ENCODE results near the gene MOCS2. TPM values are rescaled to one million over a fixed set of nuclear protein-coding genes. Genes with fewer than 3 reads are reported as not detected.

MOCS2 gene, protein sequence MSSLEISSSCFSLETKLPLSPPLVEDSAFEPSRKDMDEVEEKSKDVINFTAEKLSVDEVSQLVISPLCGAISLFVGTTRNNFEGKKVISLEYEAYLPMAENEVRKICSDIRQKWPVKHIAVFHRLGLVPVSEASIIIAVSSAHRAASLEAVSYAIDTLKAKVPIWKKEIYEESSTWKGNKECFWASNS
- 43.5 TPM for total RNA-seq
- 50.2 TPM for polyA plus RNA-seq

DNA sequence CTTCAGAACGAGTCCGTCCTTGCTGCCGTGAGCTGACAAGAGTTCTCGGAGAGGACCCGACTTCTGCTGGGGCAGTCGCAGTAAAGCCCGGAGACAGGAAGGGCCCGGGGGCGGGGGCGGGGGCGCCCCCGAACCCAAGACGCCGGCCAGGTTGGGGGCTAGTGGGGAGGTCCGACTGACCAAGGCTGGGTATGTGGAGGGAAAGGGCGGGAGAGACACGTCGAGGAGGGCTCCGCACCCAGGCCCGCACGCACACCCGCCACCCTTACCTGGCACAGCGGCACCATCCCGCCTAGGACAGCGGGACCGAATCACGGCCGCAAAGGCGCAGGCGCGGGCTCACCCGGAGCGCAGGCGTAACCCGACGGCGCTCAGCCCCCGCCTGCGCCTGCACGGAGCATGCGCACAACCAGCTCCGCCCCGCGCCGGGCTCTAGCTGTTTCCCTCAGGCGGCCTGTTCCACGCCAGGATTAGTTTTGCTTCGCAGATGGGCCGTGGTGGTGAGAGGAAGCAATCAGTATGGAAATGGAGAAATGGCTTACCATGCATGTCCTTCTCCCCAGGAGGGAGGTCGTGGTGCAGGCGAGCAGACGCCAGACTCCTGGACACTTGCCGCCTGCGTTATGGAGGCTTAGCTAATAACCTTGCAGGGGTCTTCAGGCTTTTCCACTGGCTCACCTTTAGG, at the start of gene MOCS2:
Gene MOCS2 (minus strand): TSS at position 315 of the 685 bp plus-strand sequence. CDS start 2,583 bp downstream, outside the sequence.
- H3K4me1 ChIP-seq (ENCODE audit: insufficient read depth) = no peaks in the 10 kb centered on the region
- no peaks in the 10 kb centered on the region for H3K36me3 ChIP-seq (ENCODE audit: insufficient read depth)
- H3K27ac ChIP-seq (ENCODE audit: low read depth) = peak within 1 kb of the TSS; percentile 76
- WGBS = under 1% methylated on average over 54 of the region's 54 CpGs
- peak within 1 kb of the TSS; percentile 83 for H3K4me3 ChIP-seq (ENCODE audit: low read depth, low read length)
- DNase-seq (ENCODE audit: extremely low spot score) = peak; percentile 54

DNA sequence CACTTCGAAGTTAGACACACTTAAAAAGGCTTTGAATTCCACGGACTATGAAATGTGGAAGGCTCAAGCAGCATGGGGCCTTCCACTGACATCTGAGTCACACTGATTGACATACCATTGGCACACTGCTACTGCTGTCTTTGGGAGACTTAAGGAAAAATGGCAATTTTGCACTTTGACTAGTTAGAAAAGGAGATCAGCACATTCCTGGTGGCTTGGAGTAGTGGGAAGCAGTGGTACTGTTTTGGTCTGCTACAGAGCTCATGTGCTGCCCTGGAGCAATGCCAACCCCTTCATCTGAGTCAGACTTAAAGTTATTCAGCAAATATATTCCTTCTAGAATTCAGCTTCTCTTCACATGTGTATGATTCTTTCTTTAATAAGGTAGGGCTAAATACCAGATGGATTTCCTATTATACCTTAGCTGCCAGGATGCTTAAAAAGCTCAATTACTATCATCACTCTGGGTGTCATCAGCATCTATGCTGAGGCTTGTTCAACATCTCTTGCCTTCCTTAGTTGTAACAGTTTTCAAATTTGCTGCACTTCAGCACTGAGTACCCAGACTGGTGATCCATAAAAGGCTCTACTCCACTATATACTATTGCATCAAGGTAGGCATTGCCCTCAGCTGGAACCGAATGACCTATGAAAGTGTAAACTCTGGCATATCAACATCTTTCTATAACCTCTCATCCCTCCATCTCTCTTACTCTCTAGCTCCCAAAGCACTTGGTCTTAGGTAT, 42.3 kb upstream of the MOCS2 start:
- no peak overlapping the region for H3K4me3 ChIP-seq (ENCODE audit: low read depth, low read length)
- no peak overlapping the region for H3K27ac ChIP-seq (ENCODE audit: low read depth)
- H3K4me1 ChIP-seq (ENCODE audit: insufficient read depth) = no peaks in the 10 kb centered on the region
- no peak for DNase-seq (ENCODE audit: extremely low spot score)
- no peaks in the 10 kb centered on the region for H3K36me3 ChIP-seq (ENCODE audit: insufficient read depth)
- 87% methylated on average over 3 of the region's 3 CpGs for WGBS

DNA sequence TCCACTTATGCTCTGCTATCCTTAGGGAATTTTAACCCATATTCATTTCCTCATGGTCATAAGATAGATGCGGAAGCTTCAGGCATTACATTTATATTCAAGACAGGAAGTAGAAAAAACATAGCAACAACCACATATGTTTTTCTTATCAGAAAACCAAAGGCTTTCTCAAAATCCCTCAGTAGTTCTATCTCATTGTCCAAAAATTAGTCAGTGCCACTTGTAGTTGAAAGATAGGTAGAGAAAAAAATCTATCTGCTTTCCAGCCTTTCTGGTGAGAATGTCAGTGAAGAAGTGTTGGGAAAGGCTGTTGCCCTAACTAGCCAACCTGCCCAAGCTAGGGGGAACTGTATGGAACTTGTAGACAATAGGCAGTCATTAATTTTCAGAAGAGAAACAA, 23.5 kb upstream of the MOCS2 start:
- WGBS = 88% methylated on average over 1 of the region's 1 CpG
- DNase-seq (ENCODE audit: extremely low spot score) = no peak
- Histone ChIP-seq H3K27ac (ENCODE audit: low read depth) (no peak overlapping the region), H3K36me3 (ENCODE audit: insufficient read depth) (no peaks in the 10 kb centered on the region), H3K4me1 (ENCODE audit: insufficient read depth) (no peaks in the 10 kb centered on the region), H3K4me3 (ENCODE audit: low read depth, low read length) (no peak overlapping the region)

DNA sequence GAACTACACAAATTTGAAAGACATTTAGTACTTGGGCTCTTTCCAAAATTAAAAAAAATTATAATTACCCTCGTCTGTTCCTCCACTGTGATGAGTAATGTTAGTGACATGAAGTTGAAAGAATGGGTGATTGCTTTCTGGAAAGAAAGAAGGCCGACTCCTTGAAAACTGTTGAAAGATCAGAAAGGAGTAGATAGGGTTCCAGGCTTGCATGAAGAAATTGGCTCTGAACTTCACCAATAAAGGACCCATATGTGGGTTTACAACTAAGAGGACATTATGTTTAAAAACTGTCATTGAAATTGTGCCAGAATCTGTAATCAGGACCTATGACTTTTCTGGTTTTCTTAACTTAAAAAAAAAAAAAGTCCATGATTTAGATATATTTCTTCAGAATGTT, 20.7 kb upstream of the MOCS2 start:
- Histone ChIP-seq H3K4me1 (ENCODE audit: insufficient read depth) (no peaks in the 10 kb centered on the region), H3K27ac (ENCODE audit: low read depth) (no peak overlapping the region), H3K4me3 (ENCODE audit: low read depth, low read length) (no peak overlapping the region), H3K36me3 (ENCODE audit: insufficient read depth) (no peaks in the 10 kb centered on the region)
- no peak for DNase-seq (ENCODE audit: extremely low spot score)
- WGBS = 50% methylated on average over 2 of the region's 2 CpGs

DNA sequence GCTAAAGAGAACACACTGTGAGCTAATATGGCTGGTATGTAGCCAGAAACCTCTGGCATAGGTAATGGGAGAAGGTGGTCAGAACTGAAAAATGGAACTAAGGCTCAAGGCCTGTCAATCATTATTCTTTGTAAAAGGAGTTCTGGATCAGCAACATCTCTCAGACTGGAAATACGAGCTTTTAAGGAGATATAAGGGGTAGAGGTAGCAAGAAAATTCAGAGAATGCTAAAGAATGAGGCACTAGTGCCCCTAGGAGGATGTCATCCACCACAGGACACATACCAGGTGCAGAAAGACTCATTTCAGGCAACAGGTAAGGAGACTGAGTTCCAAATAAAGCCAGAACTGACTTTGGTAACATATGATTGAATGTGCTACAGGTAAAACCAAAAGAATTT, 18.9 kb upstream of the MOCS2 start:
- WGBS = 75% methylated on average over 1 of the region's 1 CpG
- H3K4me3 ChIP-seq (ENCODE audit: low read depth, low read length) = no peak overlapping the region
- no peaks in the 10 kb centered on the region for H3K36me3 ChIP-seq (ENCODE audit: insufficient read depth)
- no peaks in the 10 kb centered on the region for H3K4me1 ChIP-seq (ENCODE audit: insufficient read depth)
- no peak overlapping the region for H3K27ac ChIP-seq (ENCODE audit: low read depth)
- DNase-seq (ENCODE audit: extremely low spot score) = no peak

DNA sequence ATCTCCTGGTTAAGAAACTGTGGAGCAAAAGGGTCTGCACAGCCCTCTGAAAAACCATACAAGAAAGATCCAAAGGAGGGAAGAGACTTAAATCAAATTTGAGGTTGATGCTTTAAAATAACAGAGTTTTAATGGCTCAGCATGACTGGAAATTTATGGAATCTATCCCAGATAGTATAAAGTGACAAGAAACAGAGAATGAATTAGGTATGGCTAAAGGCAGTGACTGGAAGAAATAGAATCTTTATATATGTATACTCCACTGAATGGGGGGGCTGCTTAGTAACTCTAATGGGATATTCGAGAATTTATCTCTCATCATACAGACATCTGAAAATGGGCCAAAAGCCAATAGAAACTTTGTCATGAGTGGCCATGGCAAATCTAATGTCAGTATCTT, 17.6 kb upstream of the MOCS2 start:
- 0% methylated on average over 1 of the region's 1 CpG for WGBS
- no peak for DNase-seq (ENCODE audit: extremely low spot score)
- Histone ChIP-seq H3K4me1 (ENCODE audit: insufficient read depth) (no peaks in the 10 kb centered on the region), H3K27ac (ENCODE audit: low read depth) (no peak overlapping the region), H3K36me3 (ENCODE audit: insufficient read depth) (no peaks in the 10 kb centered on the region), H3K4me3 (ENCODE audit: low read depth, low read length) (no peak overlapping the region)

DNA sequence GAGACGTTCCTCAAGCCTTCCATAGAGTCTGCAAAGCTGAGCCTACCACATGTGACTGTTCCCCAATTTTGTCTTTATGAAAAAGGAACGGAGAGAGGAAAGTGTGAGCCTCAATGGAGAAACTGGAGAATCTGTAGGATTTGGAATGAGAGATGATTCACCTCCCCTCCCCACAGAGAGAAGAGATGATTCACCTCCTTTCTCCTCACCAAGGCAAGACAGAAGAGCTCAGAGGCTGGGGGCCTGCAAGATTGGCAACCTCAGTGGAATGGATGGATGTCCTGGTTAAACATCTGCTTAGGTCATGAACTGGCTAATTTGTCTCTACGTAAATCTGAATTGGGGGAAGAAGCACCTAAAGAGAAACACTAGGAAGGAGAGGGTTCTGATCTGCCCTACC, 17.0 kb upstream of the MOCS2 start:
- no peak overlapping the region for H3K27ac ChIP-seq (ENCODE audit: low read depth)
- 90% methylated on average over 3 of the region's 3 CpGs for WGBS
- no peaks in the 10 kb centered on the region for H3K36me3 ChIP-seq (ENCODE audit: insufficient read depth)
- no peak for DNase-seq (ENCODE audit: extremely low spot score)
- no peak overlapping the region for H3K4me3 ChIP-seq (ENCODE audit: low read depth, low read length)
- no peaks in the 10 kb centered on the region for H3K4me1 ChIP-seq (ENCODE audit: insufficient read depth)

DNA sequence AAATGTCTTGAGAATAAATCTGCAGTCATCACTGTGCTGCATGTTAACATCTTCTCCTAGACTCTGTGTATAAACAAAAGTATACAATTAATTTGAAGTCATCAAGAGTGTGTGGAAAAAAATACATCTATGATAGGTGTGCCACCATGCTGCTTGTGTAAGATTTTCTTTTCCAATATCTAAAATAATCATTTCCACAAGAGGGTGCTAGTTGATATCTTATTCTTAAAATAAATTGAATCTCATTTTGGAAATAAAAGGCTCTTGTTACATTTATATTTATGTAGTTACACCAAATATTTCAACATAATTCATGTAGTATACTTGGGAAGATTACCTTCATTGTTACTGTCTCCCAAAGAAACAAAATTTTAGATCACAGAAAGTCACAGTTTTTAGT, 14.1 kb upstream of the MOCS2 start:
- no peak for DNase-seq (ENCODE audit: extremely low spot score)
- H3K4me3 ChIP-seq (ENCODE audit: low read depth, low read length) = no peak overlapping the region
- H3K27ac ChIP-seq (ENCODE audit: low read depth) = no peak overlapping the region
- no peaks in the 10 kb centered on the region for H3K4me1 ChIP-seq (ENCODE audit: insufficient read depth)
- H3K36me3 ChIP-seq (ENCODE audit: insufficient read depth) = no peaks in the 10 kb centered on the region

DNA sequence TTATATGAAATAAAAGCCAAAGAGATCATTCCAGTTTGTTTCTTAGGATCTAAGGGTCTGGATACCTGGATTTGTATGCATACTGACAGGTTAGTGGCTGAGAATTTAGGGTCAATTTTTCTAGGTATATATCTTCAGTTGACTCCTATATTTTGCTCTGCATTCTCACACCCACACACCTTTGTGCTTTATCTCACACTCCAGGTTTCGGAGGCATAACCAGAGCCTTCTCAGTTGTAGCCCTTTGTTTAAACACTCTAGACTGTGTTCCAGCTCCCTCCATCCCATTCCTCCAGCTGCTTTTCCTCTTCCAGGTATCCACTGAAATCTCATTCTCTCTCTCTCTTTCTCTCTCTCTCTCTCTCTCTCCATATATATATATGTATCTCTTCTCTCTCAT, 10.6 kb upstream of the MOCS2 start:
- Histone ChIP-seq H3K4me3 (ENCODE audit: low read depth, low read length) (no peak overlapping the region), H3K36me3 (ENCODE audit: insufficient read depth) (no peaks in the 10 kb centered on the region), H3K4me1 (ENCODE audit: insufficient read depth) (no peaks in the 10 kb centered on the region), H3K27ac (ENCODE audit: low read depth) (no peak overlapping the region)
- 91% methylated on average over 1 of the region's 1 CpG for WGBS
- no peak for DNase-seq (ENCODE audit: extremely low spot score)

DNA sequence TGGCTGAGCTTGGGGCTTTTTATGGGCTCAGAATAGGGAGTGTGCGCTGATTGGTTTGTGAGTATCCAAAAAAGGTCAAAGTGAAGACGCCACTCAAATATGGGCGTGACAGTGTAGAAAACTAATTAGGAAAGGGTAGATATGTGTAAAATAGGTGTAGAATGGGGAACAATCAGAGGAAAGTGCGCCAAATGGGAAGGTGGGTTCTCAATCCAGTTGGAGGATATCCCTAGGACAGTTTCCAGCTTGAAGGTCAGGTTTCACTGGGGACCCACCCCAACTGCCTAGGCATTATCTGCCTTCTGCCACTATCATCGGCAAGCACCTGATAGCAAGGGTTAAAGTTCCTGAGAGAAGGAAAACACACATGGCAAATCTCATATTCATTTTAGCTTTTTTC, 9.3 kb upstream of the MOCS2 start:
- Histone ChIP-seq H3K4me3 (ENCODE audit: low read depth, low read length) (no peak overlapping the region), H3K4me1 (ENCODE audit: insufficient read depth) (no peaks in the 10 kb centered on the region), H3K36me3 (ENCODE audit: insufficient read depth) (no peaks in the 10 kb centered on the region), H3K27ac (ENCODE audit: low read depth) (no peak overlapping the region)
- 77% methylated on average over 5 of the region's 5 CpGs for WGBS
- DNase-seq (ENCODE audit: extremely low spot score) = no peak

DNA sequence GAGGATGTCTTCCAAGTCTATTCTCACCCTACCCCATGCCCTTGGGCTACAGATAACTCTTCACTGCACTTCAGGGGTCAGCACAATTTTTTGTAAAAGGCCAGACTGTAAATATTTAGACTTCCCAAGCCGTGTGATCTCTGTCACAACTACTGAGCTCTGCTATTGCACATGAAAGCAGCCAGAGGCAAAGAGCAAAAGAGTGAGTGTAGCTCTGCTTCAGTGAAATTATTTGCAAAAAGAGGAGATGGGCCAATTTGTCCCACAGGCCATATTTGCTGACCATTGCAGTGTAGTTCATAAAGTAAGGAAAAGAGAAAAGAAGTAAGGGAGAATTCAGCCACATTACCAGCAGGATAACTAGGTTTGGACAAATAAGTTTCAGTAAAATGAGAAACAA, 7.0 kb upstream of the MOCS2 start:
- H3K4me1 ChIP-seq (ENCODE audit: insufficient read depth) = no peaks in the 10 kb centered on the region
- DNase-seq (ENCODE audit: extremely low spot score) = no peak
- no peak overlapping the region for H3K27ac ChIP-seq (ENCODE audit: low read depth)
- H3K4me3 ChIP-seq (ENCODE audit: low read depth, low read length) = no peak overlapping the region
- no peaks in the 10 kb centered on the region for H3K36me3 ChIP-seq (ENCODE audit: insufficient read depth)
- 37% methylated on average over 1 of the region's 1 CpG for WGBS

DNA sequence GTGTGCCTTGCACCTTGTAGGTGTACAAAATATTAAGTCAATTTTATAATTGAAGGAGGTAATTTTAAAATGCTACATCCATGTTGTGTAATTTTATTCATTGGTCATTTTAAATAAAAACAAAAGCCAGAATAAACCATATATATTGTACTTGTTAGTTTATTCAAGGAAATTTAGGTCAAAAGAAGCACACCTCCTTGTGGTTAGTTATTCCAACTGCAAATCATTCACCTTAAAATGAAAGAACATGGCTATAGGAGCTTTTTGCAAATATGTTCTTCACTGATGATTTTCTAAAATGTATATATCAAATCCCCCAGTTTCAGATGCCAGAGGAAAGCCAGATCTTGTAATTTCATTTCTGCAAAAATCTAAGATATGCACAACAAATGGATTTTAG, 5.4 kb upstream of the MOCS2 start:
- Histone ChIP-seq H3K36me3 (ENCODE audit: insufficient read depth) (no peaks in the 10 kb centered on the region), H3K4me3 (ENCODE audit: low read depth, low read length) (no peak overlapping the region), H3K4me1 (ENCODE audit: insufficient read depth) (no peaks in the 10 kb centered on the region), H3K27ac (ENCODE audit: low read depth) (no peak overlapping the region)
- DNase-seq (ENCODE audit: extremely low spot score) = no peak

DNA sequence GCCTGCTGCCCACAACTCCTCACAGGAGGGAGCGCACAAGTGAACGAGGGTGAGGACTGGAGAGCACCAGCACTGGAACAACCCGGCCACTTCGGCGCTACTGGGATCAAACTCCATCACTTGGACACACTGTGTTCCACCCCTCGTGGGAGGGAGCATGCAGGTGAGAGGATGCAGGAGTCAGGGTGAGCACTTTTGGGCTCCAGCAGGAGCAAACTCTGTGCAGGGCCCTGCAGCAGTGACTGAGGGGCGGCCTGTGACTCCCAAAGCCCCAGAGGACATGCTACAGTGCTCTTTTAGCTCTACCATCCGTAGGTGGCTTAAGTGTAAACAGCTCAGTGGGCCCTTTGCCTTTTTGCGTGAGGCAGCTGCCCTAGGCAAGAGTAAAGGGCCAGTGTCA, 4.4 kb upstream of the MOCS2 start:
- no peak overlapping the region for H3K4me3 ChIP-seq (ENCODE audit: low read depth, low read length)
- no peaks in the 10 kb centered on the region for H3K4me1 ChIP-seq (ENCODE audit: insufficient read depth)
- 87% methylated on average over 9 of the region's 9 CpGs for WGBS
- H3K36me3 ChIP-seq (ENCODE audit: insufficient read depth) = no peaks in the 10 kb centered on the region
- H3K27ac ChIP-seq (ENCODE audit: low read depth) = no peak overlapping the region
- DNase-seq (ENCODE audit: extremely low spot score) = no peak

DNA sequence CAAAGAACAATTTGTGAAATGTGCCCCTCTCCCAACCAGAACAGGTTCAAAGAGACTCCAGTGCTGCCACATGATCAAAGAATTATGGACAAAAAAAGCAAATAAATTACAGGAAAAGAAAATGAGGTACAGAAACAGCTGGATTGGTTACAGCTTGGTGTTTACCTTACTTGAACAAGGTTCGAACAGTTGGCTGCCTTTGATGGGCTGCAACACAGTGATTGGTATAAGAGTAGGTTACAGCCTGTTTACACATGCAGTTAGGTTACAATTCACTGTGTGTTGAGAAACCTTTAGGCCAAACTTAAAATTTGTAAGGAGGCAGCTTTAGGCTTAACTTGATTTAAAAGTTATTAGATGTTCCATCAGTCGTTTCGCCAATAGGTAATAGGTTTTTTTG, 3.4 kb upstream of the MOCS2 start:
- 84% methylated on average over 3 of the region's 3 CpGs for WGBS
- Histone ChIP-seq H3K27ac (ENCODE audit: low read depth) (no peak overlapping the region), H3K4me1 (ENCODE audit: insufficient read depth) (no peaks in the 10 kb centered on the region), H3K36me3 (ENCODE audit: insufficient read depth) (no peaks in the 10 kb centered on the region), H3K4me3 (ENCODE audit: low read depth, low read length) (no peak overlapping the region)
- DNase-seq (ENCODE audit: extremely low spot score) = no peak
